UCSD-AML1 (cell line): ENCODE measurements around the gene ABCG2.
A peak's percentile ranks its signal among the peaks of the same experiment; 100 is the strongest.
"Not testable (repeated sequence)": the region's sequence is repeated elsewhere in the genome, so short reads cannot be mapped to it uniquely, and the experiment has no call there.

Source experiments
- DNase-seq: peaks from one replicate; lab custom pipeline; 2025; ENCODE audit not compliant: unreplicated experiment; lab: John Stamatoyannopoulos, UW

ABCG2 gene

GRCh38 chr4:88119943-88120342 is 38.5 kb downstream of the ABCG2 start:
- no peak for DNase-seq

- no peak for DNase-seq
These were observed 42.9 kb downstream of the ABCG2 start for GRCh38 chr4:88115587-88115986.

GRCh38 chr4:88112856-88113255 is 45.6 kb downstream of the ABCG2 start:
- no peak for DNase-seq

GRCh38 chr4:88110826-88111225 is 47.6 kb downstream of the ABCG2 start:
- DNase-seq, result no peak

- DNase-seq, result no peak
These were observed 49.1 kb downstream of the ABCG2 start for GRCh38 chr4:88109123-88109881.

- no peak for DNase-seq
These were observed 49.7 kb downstream of the ABCG2 start for GRCh38 chr4:88108747-88109122.

GRCh38 chr4:88108108-88108465 is 50.4 kb downstream of the ABCG2 start:
- DNase-seq, result not testable (repeated sequence)

GRCh38 chr4:88107406-88108107 is 50.9 kb downstream of the ABCG2 start:
- DNase-seq, result peak; percentile 27

- DNase-seq, result no peak
These were observed 52.2 kb downstream of the ABCG2 start for GRCh38 chr4:88106205-88106604.

GRCh38 chr4:88104902-88105610 is 53.4 kb downstream of the ABCG2 start:
- no peak for DNase-seq

GRCh38 chr4:88102026-88102425 is 56.4 kb downstream of the ABCG2 start:
- no peak for DNase-seq

- peak; percentile 10 for DNase-seq
These were observed 57.3 kb downstream of the ABCG2 start for GRCh38 chr4:88101165-88101564.

- no peak for DNase-seq
These were observed 59.3 kb downstream of the ABCG2 start for GRCh38 chr4:88098993-88099752.

GRCh38 chr4:88097781-88098180 is 60.7 kb downstream of the ABCG2 start:
- DNase-seq, result no peak

GRCh38 chr4:88097301-88097700 is 61.1 kb downstream of the ABCG2 start:
- no peak for DNase-seq

- no peak for DNase-seq
These were observed 64.6 kb downstream of the ABCG2 start for GRCh38 chr4:88093874-88094273.

GRCh38 chr4:88091378-88091777 is 67.1 kb downstream of the ABCG2 start:
- no peak for DNase-seq

GRCh38 chr4:88090898-88091297 is 67.5 kb downstream of the ABCG2 start:
- DNase-seq, result no peak

- no peak for DNase-seq
These were observed 71.4 kb downstream of the ABCG2 start for GRCh38 chr4:88087004-88087403.

- DNase-seq, result no peak
These were observed 77.8 kb downstream of the ABCG2 start for GRCh38 chr4:88080626-88081025.

GRCh38 chr4:88078579-88078978 is 79.9 kb downstream of the ABCG2 start:
- no peak for DNase-seq
